NCI-H2081 (cell line): ENCODE measurements around the gene SPTBN4.
"Not testable (repeated sequence)": the region's sequence is repeated elsewhere in the genome, so short reads cannot be mapped to it uniquely, and the experiment has no call there.

ENCODE experiments used
- DNase-seq, 2 experiments: peaks; one replicate each; lab custom pipeline; 2025; lab: John Stamatoyannopoulos, UW

SPTBN4 gene

DNA sequence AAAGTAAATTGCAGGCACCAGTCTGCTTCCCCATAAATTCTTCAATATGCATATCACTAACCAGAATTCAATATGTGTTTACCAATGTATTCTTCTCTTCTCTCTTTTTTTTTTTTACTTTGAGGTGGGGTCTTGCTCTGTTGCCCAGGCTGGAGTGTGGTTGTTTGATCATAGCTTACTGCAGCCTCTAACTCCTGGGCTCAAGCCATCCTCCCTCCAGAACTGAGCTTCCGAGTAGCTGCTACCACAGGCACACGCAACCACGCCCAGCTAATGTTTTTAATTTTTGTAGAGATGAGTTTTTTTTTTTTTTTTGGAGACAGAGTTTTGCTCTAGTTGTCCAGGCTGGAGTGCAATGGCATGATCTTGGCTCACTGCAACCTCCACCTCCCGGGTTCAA lies 151.2 kb downstream of the SPTBN4 start:
- no peak for DNase-seq

DNA sequence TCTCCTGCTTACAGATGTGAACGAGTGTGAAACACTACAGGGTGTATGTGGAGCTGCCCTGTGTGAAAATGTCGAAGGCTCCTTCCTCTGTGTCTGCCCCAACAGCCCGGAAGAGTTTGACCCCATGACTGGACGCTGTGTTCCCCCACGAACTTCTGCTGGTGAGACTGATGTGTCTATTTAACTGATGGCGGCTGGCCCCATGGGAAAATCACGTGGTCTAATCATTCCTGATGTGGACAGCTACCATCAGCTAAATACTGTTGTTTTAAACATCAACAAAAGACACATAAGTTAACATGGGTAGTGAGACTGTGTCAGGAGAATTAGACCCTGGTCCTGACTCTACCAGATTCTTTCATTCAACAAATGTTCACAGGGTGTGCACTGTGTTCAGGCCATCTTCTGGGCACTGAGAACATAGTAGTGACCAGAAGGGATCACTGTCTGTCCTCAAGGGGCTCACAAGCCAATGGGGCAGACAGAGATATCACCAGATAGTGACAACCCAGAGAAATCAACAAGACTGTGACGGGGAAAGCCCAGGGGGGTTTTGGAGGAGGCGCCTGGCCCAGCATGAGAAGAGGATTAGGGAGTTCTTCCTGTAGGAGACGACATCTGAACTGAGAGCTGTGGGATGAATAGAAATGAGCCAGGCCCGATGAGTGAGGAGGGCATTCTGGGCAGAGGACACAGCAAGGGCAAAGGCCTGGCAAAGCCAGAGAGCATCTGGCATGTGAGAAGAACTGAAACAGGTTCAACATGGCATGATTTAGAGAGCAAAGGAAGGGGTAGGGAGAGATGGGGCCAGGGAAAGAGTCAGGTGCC lies 152.7 kb downstream of the SPTBN4 start:
- no peak for DNase-seq

DNA sequence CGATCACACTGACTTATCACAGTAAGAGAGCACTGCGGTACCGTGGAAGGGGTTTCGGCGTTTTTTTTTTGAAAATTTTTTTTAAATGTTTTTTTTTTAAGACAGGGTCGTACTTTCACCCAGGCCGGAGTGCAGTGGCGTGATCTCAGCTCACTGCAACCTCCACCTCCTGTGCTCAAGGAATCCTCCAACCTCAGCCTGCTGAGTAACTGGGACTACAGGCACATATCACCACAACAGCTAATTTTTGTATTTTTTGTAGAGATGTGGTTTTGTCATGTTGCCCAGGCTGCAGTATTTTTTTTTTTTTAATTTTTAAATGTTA lies 153.3 kb downstream of the SPTBN4 start:
- DNase-seq = no peak

DNA sequence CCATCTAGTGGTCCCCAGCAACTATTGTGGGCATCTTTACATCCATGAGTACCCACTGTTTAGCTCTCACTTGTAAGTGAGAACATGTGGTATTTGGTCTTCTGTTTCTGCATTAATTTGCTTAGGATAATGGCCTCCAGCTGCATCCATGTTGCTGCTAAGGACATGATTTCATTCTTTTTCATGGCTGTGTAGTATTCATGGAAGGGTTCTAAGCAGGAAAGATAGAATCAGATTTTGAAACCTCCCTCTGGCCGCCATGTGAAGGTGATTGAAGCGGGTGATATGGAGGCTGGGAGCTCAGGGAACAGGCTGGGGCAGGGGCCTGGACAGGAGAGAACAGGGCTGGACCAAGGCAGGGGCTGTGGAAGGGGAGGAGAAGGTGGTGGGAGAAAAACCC lies 154.5 kb downstream of the SPTBN4 start:
- DNase-seq = no peak

DNA sequence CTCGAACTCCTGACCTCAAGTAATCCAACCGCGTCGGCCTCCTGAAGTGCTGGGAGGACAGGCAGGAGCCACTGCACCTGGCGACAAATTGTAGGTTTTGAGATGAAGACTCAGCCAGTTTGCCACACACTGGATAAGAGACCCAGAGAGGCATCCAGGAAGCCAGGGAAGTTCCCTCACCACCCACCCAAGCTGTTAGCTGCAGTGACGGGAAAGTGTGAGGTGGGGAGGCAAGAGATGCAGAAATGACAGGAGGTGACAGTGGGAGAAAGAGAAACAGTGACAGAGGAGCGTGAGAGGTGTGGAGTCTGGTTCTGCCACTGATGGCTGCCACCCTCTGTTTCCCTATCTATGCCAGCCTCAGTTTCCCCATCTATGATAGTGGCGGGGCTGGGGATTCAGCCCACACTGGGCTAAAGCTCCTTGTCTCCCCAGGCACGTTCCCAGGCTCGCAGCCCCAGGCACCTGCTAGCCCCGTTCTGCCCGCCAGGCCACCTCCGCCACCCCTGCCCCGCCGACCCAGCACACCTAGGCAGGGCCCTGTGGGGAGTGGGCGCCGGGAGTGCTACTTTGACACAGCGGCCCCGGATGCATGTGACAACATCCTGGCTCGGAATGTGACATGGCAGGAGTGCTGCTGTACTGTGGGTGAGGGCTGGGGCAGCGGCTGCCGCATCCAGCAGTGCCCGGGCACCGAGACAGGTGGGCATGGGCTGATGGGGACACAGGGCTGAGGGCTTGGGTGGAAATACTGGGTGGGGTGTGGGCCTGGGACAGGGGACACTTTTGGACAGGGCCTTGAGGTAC lies 155.4 kb downstream of the SPTBN4 start:
- DNase-seq = no peak

DNA sequence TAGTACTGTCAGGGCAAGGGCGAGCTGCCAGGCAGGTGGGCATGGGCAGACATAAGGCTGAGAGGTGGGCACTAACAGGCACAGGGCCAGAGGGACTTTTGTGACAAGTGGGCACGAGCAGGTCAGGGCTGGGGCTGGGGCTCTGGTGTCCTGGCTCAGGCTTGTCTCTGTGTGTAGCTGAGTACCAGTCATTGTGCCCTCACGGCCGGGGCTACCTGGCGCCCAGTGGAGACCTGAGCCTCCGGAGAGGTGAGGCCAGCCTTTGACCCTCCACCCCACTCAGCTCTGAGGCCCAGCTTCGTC lies 155.9 kb downstream of the SPTBN4 start:
- no peak for DNase-seq

DNA sequence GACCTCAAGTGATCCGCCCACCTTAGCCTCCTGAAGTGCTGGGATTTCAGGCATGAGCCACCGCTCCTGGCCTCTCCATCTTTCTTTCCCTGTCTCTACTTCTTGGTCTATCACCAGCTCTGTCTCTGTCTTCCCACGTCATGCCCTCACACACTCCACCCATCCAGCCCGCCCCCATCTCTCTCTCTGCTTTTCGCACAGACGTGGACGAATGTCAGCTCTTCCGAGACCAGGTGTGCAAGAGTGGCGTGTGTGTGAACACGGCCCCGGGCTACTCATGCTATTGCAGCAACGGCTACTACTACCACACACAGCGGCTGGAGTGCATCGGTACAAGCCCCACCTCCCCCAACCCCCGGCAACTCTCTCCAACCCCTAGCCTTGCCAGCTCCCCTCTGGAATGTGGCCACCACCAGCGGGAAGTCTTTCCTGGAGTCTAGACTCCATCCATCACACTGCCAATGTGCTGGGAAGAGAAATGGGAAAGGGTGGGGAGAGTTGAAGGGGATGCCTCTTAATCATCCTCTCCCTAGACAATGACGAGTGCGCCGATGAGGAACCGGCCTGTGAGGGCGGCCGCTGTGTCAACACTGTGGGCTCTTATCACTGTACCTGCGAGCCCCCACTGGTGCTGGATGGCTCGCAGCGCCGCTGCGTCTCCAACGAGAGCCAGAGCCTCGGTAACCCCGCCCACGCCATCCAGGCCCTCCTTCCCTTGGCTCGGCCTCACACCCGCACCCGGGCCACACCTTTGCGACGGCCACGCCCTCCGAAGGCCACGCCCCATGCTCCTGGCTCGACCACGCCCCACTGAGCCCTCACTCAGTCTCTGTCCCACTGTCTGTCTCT lies 156.8 kb downstream of the SPTBN4 start:
- DNase-seq = peak; percentile 73 to 77

DNA sequence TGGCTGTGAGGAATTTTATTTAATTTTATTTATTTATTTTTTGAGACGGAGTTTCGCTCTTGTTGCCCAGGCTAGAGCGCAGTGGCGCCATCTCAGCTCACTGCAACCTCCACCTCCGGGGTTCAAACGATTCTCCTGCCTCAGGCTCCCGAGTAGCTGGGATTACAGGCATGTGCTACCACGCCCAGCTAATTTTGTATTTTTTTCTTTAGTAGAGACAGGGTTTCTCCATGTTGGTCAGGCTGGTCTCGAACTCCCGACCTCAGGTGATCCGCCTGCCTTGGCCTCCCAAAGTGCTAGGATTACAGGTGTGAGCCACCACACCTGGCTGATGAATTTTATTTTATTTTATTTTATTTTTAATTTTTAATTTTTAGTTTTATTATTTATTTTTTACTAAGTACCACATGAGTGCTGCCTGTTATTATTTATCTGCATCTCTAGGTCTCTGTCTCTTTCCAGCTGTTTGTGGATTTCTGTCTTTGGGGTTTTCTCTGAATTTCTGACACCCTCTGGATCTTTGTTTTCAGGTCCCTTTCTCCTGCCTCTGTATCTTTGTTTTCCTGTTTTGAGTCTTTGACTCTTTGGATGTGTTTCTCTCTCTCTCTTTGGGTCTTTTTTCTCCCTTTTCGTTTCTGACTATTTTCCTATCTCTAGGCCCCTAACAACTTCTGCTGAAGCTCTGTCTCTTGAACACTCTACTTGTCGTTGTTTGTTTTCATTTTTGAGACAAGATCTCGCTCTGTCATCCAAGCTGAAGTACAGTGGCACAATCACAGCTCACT lies 157.8 kb downstream of the SPTBN4 start:
- DNase-seq = not testable (repeated sequence)

DNA sequence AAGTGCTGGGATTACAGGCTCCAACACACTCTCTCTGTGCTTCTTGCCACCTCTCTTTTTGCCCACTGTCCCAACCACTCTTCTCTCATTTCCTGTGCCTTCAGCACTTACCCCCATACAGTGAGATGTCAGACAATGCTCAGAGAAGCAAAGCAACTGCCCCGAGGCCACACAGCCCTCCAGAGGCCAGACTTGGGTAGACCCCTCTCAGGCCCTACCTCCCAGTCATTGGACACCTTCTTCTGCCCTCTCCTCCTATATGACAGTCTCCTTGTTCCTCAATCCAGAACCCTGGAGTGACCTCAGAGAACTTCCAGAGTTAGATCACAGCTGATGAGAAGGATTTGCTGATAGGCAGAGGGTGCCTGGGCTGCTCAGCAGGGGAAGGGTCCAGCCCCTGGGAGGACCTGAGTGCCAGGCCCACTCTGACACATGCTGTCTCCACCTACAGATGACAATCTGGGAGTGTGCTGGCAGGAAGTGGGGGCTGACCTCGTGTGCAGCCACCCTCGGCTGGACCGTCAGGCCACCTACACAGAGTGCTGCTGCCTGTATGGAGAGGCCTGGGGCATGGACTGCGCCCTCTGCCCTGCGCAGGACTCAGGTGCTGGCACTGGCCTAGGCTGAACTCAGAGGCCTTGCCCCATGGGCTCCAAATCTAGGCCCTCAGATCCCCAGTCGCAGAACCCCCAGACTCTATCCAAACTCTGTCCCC lies 158.8 kb downstream of the SPTBN4 start:
- no peak for DNase-seq
